GM12801 (cell line): ENCODE measurements around the gene STRBP.

ENCODE experiments used
- CTCF ChIP-seq: IDR thresholded peaks from one replicate; pipeline ENCODE4 v1.5.1; 2011; ENCODE audit warnings: control low read depth; ENCODE audit not compliant: insufficient read length; ENCODE audit errors: extremely low read depth

The STRBP gene

GRCh38 chr9:123111427-123112014 lies 156.9 kb downstream of the STRBP start:
- no peak for TF ChIP-seq CTCF

GRCh38 chr9:123109540-123110279 lies 158.7 kb downstream of the STRBP start:
- no peak for TF ChIP-seq CTCF

- TF ChIP-seq CTCF = no peak
These were observed 159.4 kb downstream of the STRBP start for GRCh38 chr9:123108976-123109375.

- TF ChIP-seq CTCF = no peak
These were observed 160.6 kb downstream of the STRBP start for GRCh38 chr9:123107639-123108285.

GRCh38 chr9:123105490-123105889 lies 162.9 kb downstream of the STRBP start:
- TF ChIP-seq CTCF = no peak

GRCh38 chr9:123104807-123105206 lies 163.6 kb downstream of the STRBP start:
- no peak for TF ChIP-seq CTCF

- TF ChIP-seq CTCF = no peak
These were observed 165.8 kb downstream of the STRBP start for GRCh38 chr9:123102375-123103113.
